Stimulated activated CD8-positive, alpha-beta memory T cell treated with anti-CD3 and anti-CD28 coated beads, Interleukin-12 subunit alpha, Interleukin-12 subunit beta, amount 100 ng/mL, for 24 hours (primary cell): Measurements from ENCODE around the gene SRPK3.
"Not testable (repeated sequence)": the region's sequence is repeated elsewhere in the genome, so short reads cannot be mapped to it uniquely, and the experiment has no call there.

Source experiments
- DNase-seq: peaks from one replicate; pipeline ENCODE4 v3.0.0-alpha.2; 2020; ENCODE audit errors: extremely low read depth

SRPK3 gene, protein sequence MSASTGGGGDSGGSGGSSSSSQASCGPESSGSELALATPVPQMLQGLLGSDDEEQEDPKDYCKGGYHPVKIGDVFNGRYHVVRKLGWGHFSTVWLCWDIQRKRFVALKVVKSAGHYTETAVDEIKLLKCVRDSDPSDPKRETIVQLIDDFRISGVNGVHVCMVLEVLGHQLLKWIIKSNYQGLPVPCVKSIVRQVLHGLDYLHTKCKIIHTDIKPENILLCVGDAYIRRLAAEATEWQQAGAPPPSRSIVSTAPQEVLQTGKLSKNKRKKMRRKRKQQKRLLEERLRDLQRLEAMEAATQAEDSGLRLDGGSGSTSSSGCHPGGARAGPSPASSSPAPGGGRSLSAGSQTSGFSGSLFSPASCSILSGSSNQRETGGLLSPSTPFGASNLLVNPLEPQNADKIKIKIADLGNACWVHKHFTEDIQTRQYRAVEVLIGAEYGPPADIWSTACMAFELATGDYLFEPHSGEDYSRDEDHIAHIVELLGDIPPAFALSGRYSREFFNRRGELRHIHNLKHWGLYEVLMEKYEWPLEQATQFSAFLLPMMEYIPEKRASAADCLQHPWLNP

GRCh38 chrX:153780678-153781427, at the start of gene SRPK3:
Gene SRPK3 (plus strand): TSS chrX:153781041. CDS start chrX:153781087, 46 bp downstream.
- DNase-seq: no peak

- DNase-seq: no peak
Measured at GRCh38 chrX:153731117-153731844, 49.6 kb upstream of the SRPK3 start.

DNA sequence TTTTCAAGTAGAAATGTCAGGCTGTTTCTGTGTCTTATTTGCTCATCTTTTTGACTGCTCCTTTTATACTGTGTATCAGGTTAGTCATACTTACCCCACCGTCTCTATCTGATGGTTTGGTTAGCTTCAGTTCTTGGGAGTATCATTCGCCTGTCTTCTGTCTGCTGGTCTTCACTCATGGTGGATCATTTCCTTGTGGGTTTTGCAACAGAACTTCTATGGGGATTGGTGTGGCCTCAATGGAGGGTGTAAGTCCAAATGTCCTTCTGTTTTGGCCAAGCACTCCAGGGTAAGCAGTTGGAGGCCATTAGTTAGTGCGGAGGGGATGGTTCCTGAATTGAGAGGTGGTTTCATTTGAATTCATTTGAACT, 49.0 kb upstream of the SRPK3 start:
- no peak for DNase-seq

GRCh38 chrX:153732401-153732800, 48.4 kb upstream of the SRPK3 start:
- DNase-seq: no peak

- DNase-seq: no peak
Measured at GRCh38 chrX:153733651-153734240, 47.1 kb upstream of the SRPK3 start.

- DNase-seq: no peak
Measured at GRCh38 chrX:153734871-153735270, 46.0 kb upstream of the SRPK3 start.

DNA sequence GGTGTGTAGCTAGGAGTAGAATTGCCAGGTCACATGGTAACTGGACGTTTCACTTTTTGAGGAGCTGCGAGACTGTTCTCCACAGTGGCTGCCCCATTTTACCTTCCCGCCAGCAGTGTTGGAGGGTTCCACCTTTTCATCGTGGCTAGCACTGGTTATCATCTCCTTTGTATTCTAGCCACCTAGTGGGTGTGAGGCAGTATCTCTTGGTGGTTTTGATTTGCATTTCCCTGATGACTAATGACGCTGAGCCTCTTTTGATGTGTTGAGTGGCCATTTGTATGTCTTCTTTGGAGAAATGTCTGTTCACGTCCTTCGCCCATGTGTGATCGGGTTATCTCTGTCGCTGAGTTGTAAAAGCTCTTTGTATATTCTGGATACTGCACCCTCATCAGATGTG, 45.6 kb upstream of the SRPK3 start:
- no peak for DNase-seq

DNA sequence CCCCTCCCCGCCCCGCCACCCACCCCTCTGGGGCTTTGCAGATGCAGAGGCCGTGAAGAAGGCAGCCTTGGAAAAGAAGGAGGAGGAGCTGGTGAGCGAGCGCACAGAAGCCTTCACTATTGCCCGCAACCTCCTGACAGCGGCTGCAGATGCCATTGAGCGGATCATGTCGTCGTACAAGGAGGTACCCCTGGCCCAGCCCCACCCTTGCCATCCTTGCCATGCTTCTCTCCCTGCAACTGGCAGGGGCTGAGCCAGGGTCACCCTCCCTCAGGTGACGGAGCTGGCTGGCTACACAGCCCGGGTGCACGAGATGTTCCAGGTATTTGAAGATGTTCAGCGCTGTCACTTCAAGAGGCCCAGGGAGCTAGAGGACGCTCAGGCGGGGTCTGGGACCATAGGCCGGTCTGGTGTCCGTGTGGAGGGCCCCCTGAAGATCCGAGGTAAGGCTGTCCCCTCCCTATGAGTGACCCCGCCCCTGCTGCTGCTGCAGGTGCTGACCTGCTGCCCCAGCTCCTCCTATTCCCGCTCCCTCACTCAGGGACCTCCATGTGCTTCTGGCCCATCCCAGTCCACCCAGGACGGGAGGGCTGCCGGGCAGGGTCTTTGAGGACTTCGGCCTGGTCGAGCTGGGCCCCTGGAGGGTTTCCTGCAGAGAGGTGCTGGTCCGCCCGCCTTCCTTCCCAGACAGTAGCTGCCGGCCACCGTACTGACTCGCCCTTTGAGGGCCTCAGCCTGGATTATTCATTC, 44.6 kb upstream of the SRPK3 start:
- no peak for DNase-seq

- DNase-seq: no peak
Measured at GRCh38 chrX:153736871-153737441, 43.9 kb upstream of the SRPK3 start.

- no peak for DNase-seq
Measured at GRCh38 chrX:153738056-153738605, 42.7 kb upstream of the SRPK3 start.

DNA sequence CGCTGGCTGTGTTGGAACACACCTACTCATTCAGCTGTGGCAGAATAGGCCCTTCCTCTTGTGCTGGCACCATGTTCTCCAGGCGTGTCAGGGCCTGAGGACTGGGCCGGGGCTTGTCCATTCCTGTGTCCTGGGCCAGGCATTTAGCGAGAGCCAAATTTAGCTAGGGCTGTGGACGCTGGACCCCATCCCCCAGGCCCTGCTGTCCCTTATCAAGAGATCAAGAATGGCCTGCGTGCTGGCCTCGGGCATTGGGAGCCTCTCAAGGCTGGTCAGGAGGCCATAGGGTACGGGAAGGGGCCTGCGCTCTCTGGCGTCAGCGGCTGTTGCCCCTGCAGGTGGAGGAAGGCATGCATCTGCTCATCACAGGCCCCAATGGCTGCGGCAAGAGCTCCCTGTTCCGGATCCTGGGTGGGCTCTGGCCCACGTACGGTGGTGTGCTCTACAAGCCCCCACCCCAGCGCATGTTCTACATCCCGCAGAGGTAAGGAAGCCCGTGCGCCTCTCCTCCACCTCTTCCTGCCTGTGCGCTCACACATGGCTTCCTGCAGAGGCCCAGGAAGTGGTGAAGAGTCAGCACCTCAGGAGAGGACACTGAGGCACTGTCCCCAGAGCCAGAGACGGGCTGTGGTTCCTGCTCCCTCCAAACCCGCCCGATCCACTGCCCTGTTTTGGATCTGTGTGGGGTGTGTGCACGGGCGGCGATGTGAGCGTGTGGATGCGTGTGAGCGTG, 40.9 kb upstream of the SRPK3 start:
- DNase-seq: no peak

- no peak for DNase-seq
Measured at GRCh38 chrX:153740631-153741222, 40.1 kb upstream of the SRPK3 start.

GRCh38 chrX:153741446-153741845, 39.4 kb upstream of the SRPK3 start:
- no peak for DNase-seq

DNA sequence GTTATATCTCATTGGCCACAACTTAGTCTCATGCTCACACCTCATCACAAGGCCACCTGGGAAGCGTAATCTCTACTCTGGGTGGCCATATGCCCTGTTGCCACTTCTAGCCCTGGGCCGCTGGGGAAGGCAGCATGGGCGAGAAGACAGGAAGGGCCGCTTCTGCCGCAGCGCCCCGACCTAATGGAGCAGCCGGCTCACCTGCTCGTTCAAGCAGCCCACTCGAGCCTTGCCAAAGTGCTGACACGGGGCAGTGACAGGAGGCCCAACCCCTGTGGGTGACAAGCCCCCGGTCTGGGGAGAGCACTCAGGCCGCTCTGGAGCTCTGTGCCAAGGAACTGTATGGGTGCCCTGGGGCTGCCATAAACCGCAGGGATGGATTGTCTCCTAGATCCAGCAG, 38.7 kb upstream of the SRPK3 start:
- DNase-seq: not testable (repeated sequence)

- not testable (repeated sequence) for DNase-seq
Measured at GRCh38 chrX:153742796-153743467, 37.9 kb upstream of the SRPK3 start.

DNA sequence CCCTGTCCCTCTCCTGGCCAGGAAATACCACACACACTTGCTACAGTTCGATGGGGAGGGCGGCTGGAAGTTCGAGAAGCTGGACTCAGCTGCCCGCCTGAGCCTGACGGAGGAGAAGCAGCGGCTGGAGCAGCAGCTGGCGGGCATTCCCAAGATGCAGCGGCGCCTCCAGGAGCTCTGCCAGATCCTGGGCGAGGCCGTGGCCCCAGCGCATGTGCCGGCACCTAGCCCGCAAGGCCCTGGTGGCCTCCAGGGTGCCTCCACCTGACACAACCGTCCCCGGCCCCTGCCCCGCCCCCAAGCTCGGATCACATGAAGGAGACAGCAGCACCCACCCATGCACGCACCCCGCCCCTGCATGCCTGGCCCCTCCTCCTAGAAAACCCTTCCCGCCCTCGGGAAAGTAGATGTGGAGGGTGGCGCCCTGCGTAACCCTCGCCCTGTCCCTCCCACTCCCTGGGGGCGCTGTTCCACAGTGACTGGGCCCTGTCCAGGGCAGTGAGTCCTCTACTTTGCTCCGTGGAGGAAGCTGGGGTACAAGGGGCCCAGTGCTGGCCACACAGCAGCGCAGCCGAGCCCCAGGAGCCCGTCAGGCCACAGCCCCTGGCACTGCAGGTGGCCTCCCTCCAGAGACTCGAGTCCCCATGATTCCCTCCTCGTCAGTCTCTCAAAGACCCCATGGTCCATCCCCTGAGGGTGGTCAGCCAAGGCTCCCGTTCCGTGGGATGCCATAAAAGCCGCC, 37.2 kb upstream of the SRPK3 start:
- DNase-seq: not testable (repeated sequence)

- DNase-seq: no peak
Measured at GRCh38 chrX:153744210-153745066, 36.4 kb upstream of the SRPK3 start.
